ENCODE results near the gene TSPAN3.

The TSPAN3 gene

GRCh38 chr15:77023576-77024272, 47.2 kb downstream of the TSPAN3 start:
- no peak for DNase-seq (ENCODE audit: low read depth in 2 of 2)

GRCh38 chr15:77022646-77023575, 48.0 kb downstream of the TSPAN3 start:
- DNase-seq (ENCODE audit: low read depth in 2 of 2): no peak

DNA sequence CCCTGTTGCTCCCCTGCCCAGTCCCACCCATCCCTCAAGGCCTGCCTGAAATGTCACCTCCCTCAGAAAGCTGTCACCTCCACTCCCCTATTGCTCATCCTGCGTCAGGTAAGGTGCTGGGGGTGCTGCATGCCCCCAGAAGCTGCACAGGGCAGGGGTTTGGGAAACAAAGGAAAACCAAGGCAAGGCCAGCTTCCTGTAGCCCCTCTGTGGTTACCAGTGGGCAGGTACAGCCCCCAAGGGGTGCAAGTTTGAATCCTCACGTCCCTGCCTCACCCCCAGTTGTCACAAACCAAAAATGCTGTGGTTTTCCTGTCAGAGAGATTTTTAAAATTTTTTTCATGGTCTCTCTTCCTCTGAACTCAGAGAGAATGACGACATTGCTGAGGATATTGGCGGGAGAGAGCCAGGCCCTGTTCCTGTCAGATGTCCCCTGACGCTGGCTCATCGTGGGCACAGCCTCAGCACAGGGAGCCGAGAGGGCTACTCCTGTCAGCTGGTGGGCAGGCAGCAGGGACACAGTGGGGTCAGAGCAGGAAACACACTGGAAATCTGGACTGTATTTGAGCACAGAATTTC, 49.0 kb downstream of the TSPAN3 start:
- DNase-seq (ENCODE audit: low read depth in 2 of 2): peak; percentile 32 to 42

DNA sequence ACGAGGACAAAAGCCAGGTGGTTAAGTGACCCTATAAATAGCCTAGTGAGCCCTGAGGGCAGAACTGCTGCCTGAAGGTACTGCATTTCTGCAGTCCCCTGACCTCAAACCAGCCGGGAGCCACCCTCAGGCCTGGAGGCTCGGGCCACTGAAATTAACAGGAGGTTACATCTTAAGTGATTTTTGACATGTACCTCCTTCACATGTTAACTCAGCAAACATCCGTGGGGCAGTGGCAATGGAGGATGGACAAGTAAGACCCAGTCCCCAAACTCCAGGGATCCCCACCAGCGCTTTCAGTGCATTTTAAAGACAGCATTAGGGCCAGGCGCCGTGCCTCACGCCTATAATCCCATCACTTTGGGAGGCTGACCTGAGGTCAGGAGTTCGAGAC, 49.8 kb downstream of the TSPAN3 start:
- no peak for DNase-seq (ENCODE audit: low read depth in 2 of 2)

DNA sequence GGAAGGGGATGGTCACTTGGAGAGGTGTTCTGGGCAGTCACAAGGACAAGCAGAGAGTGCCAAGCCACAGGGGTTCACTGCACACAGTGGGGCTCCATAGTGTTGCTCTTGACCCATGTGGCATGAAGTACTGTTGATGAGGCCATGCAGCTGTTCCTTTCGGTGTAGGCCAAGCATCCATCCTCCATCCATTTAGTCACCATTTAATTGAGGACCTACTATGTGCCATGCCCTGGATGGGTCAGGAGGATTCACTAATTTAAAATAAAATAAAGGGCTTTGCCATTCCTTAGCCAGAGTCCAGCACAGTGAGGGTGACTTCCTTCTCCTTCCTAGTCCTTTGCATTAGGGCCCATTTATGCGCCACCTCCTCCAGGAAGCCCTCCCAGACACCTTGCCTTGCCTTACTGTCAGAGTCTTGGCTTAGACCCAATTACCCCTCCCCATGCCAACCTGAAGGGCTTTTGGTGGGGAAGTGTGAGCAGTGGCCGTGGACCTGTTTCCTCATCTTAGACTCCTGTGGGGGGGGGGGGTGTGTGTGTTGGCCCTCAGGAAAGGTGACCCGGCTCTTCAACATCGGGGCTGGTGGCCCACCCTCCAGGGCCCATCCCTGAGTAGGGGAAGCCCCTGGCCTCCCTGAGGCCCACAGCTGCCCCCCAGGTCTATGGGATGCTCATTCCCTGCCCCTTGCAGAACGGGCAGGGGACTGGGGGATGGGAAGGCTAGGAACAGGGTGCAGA, 50.4 kb downstream of the TSPAN3 start:
- no peak for DNase-seq (ENCODE audit: low read depth in 2 of 2)

DNA sequence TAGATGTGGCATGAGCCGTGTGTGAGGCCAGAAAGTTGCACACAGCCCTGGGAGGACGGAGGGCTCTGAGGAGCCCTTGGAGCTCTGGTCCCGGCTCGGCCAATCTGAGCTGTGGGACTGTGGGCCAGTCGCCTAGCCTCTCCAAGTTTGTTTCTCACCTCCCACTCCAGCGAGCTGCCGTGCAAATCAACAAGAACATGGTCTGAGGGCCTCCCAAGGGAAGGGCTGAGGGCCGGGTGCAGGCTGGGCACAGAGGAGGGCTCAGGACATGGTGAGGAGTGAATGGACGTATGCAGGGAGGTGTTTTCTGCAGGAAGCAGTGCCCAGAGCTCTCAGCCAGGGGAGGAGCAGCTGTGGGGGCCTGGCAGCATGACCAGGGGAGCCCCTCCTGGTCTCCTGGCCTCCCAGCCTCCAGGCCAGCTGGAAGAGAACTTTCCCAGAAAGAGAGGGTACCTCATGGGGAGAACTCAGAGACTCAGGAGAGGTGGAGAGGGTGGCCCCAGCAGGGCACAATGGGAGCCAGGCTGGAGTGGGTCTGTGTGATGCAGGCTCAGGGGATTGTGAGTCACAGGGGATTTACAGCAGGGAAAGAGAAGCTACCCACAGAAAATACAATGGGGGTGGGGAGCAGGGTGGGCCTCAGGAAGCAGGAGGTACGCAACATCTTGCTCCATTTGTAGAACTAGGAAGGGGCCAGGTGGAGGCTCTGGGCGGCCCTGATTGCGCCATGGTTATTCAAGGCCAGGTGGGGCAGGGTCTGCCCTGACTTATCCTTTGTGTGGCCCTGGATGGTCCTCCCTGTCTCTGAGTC, 51.2 kb downstream of the TSPAN3 start:
- peak; percentile 44 to 46 for DNase-seq (ENCODE audit: low read depth in 2 of 2)

DNA sequence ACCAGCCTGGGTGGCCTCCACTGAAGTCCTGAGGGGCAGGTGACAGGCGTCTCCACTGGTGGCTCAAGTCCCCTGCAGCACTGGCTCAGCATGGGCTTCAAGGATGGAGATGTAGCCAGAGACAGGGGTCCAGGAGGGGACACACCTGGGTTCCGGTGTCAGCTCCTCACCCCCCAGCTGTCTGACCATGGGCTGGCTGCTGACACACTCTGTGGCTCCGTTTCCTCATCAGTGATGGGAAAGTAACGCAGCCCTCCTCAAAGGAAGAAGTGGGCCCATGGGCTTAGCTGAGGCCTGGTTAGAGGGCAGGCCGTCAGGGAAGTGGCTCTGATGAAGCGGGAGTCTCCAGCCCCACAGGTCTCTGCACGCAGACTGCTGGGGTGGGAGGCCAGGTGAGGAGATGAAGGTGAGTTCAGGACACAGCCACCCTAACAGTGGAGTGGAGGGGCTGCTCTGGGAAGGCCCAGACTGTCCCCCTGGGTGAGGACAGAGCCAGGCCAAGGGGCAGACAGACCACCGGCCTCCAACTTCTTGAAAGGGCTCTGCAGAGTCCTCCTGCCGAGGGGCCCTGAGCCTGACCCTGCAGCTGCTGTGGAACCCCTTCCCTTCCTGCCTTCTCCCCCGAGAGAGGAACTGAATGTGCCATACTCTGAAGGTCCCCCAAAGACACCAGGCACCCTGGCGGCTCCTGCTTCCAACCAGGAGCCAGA, 52.0 kb downstream of the TSPAN3 start:
- no peak for DNase-seq (ENCODE audit: low read depth in 2 of 2)

GRCh38 chr15:77017761-77018720, 52.9 kb downstream of the TSPAN3 start:
- no peak for DNase-seq (ENCODE audit: low read depth in 2 of 2)

- DNase-seq (ENCODE audit: low read depth in 2 of 2): no peak
Observed at GRCh38 chr15:77017091-77017660, 53.7 kb downstream of the TSPAN3 start.

DNA sequence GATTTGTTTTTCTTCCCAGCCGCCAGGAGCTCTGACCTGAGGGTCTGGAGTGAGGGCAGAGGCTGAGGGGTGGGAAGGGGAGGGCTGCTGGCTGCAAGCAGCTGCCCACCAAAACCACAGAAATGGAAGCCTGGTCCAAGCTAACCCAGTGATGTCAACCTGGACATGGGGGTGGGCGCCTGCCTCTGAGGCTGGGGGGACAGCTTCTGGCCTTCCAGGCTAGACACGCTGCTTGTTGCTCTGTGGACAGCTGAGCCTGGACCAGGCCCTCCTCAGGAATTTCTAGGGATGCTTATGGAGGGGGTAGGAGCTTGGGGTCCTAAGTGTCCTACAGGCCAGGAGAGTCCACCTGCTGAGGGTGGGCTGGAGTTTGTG, 54.6 kb downstream of the TSPAN3 start:
- DNase-seq (ENCODE audit: low read depth in 2 of 2): no peak

DNA sequence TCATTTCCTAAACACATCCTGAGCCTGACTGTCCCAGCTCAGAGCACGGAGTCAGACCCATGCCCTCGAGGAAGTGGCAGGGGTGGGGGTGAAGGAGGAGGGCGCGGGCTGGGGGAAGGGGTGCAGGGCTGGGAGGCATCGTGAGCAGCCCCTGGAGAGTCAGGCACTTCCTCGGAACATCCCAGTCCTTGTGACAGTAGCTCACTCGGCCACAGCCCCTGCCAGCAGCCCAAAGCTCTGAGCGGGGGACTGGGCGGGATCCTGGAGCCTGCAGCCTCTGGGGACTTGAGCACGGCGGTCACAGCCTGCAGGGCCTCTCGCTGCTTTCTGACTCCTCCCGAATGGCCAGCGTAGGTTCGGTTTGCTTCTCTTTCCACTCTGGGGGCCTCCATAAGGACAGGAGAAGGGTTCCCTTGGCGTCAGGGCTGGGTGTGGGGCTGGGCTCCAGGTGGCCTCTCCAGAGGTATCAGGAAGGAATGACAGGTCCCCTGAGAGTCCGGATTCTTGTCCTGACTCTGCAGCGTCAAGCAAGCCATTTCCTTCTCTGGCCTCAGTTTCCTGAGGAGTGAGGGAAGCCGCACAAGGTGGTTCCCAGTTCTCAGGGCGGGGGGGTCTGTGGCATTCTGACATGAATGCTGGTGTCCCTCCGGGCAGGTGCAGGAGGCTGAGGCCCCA, 55.1 kb downstream of the TSPAN3 start:
- no peak for DNase-seq (ENCODE audit: low read depth in 2 of 2)

DNA sequence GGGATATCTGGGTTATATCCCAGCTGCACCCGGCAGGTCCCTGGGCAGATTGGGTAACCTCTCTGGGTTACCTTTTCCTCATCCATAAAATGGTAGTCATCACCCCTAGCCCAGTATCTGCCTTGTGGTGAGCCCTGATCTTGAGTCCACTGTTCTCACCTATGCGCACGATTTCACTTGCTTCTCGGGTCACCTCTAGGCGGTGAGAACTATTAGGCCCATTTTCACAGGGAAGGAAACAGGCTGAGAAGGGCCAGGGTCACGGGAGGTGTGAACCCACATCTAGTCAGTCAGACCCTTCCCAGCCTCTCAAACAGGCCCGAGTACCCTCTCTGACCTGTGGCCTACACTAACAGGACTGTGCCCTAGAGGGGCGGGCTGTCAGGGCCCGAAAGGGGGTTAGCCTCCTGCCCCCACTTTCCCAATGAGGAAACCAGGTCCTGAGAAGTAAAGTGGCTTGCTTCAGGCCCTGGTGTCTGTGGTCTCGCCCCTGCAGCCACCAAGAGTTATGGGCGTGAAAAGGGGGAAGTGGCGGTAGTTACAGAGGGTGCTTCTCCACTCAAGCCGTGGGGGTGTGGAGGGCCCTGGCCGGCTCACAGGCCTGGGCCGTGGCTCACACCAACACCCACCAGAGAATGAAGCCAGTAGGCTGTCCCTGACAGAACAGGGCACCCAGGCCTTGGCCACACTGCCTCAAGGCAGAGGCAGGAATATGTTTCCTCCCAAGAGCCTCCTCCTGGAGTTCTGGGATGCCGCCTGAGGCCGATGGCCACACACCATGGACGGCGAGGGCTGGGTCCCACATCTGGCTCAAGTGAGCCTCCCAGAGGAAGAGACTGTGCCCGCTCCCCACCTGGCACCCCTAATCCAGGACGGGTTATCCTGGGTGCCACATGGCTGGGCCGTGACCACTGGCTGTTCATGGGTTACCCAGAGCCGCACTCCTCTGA, 56.5 kb downstream of the TSPAN3 start:
- no peak for DNase-seq (ENCODE audit: low read depth in 2 of 2)

DNA sequence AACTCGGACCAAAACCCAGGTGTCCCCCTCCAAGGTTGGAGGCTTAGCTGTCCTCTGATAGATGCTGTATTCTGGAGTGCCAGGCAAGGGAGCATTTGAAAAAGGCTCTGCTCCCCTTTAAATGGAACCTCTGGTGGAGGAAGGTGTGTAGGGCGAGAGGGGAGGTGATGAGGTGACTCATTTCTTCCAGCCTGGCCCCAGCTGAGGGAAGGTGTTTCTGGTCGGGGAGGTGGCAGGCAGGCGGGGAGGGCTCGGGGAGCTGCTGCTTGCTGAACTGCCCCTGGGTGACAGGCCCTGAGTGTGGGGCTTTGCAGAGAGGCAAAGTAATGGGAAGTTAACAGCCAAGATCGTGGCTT, 57.2 kb downstream of the TSPAN3 start:
- DNase-seq (ENCODE audit: low read depth in 2 of 2): peak; percentile 76

GRCh38 chr15:77012868-77013267, 58.0 kb downstream of the TSPAN3 start:
- no peak for DNase-seq (ENCODE audit: low read depth in 2 of 2)

- DNase-seq (ENCODE audit: low read depth in 2 of 2): no peak
Observed at GRCh38 chr15:77012117-77012712, 58.7 kb downstream of the TSPAN3 start.

DNA sequence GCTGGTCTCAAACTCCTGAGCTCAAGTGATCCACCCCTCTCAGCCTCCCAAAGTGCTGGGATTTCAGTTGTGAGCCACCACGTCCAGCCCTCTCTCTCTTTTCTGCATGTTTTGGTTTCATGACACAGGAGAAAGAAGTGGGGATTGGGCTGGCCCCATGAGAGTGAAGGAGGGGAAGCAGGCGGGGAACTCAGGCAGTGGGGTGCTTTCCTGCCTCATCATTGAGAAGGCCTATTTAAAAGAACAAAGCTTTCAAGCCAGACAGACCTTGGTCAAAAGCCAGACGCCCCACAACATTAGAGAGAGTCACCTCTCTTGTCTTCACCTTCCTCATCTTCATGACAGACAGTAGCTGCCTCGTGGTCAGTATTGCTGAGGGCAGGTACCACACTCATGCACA, 60.1 kb downstream of the TSPAN3 start:
- no peak for DNase-seq (ENCODE audit: low read depth in 2 of 2)

- no peak for DNase-seq (ENCODE audit: low read depth in 2 of 2)
Observed at GRCh38 chr15:77010312-77010686, 60.6 kb downstream of the TSPAN3 start.

Data from stimulated activated CD8-positive, alpha-beta memory T cell treated with anti-CD3 and anti-CD28 coated beads, Interleukin-2, amount 100 ng/mL, for 48 hours (primary cell).